Neuronal stem cell (in vitro differentiated cells): Measurements from ENCODE around the gene ACSF3.

Source experiments
- DNase-seq: peaks from one replicate; pipeline ENCODE4 v3.0.0-alpha.2; 2013; ENCODE audit warnings: low spot score
- H2AFZ ChIP-seq: one replicate; pipeline ENCODE4 v1.6.1; 2013; ENCODE audit warnings: mild to moderate bottlenecking, low read length, inconsistent platforms
- H2AK5ac ChIP-seq: 2 replicates; pipeline ENCODE4 v1.6.1; 2013; ENCODE audit warnings: low read depth, mild to moderate bottlenecking, inconsistent platforms, low read length, moderate library complexity, mixed read lengths
- H2BK120ac ChIP-seq: 2 replicates; pipeline ENCODE4 v1.6.1; 2013; ENCODE audit warnings: low read depth, mild to moderate bottlenecking, inconsistent platforms, low read length, moderate library complexity, mixed read lengths
- H2BK12ac ChIP-seq: one replicate; pipeline ENCODE4 v1.6.1; 2013; ENCODE audit warnings: low read length, inconsistent platforms
- H2BK15ac ChIP-seq: 2 replicates; pipeline ENCODE4 v1.6.1; 2013; ENCODE audit warnings: mild to moderate bottlenecking, low read length, inconsistent platforms, mixed read lengths
- H2BK5ac ChIP-seq: one replicate; pipeline ENCODE4 v1.6.1; 2013; ENCODE audit warnings: inconsistent platforms, mild to moderate bottlenecking, low read length, moderate library complexity
- H3K14ac ChIP-seq: one replicate; pipeline ENCODE4 v1.6.1; 2013; ENCODE audit warnings: low read length, inconsistent platforms
- H3K18ac ChIP-seq: 2 replicates; pipeline ENCODE4 v1.6.1; 2013; ENCODE audit warnings: low read length, inconsistent platforms
- H3K23ac ChIP-seq: 2 replicates; pipeline ENCODE4 v1.6.1; 2013; ENCODE audit warnings: low read depth, mild to moderate bottlenecking, mixed read lengths, low read length, inconsistent platforms; ENCODE audit not compliant: poor library complexity
- H3K27ac ChIP-seq: replicated peaks from 3 replicates; pipeline ENCODE4 v1.5.1; 2013; ENCODE audit warnings: low read length, inconsistent platforms
- H3K27me3 ChIP-seq, 3 experiments: 2 replicates each; pipeline ENCODE4 v1.6.1; 2013; ENCODE audit warnings: low read length in 3 of 3, mild to moderate bottlenecking in 2 of 3, inconsistent platforms in 1 of 3, low read depth in 1 of 3, mixed read lengths in 1 of 3, moderate library complexity in 1 of 3; ENCODE audit not compliant: control insufficient read depth in 3 of 3, insufficient read depth in 3 of 3
- H3K36me3 ChIP-seq, 2 donors: replicated peaks in 1 of 2; 2 replicates each; pipeline ENCODE4 v1.6.1; 2013; ENCODE audit warnings: low read length in 2 of 2; ENCODE audit not compliant: control insufficient read depth in 2 of 2, insufficient read depth in 2 of 2
- H3K4ac ChIP-seq: 2 replicates; pipeline ENCODE4 v1.6.1; 2013; ENCODE audit warnings: inconsistent platforms, mild to moderate bottlenecking, low read length, moderate library complexity
- H3K4me1 ChIP-seq, 2 donors: 1 replicate in 1 of 2; 2 replicates in 1 of 2; pipeline ENCODE4 v1.6.1; 2013; ENCODE audit warnings: low read length in 2 of 2, low read depth in 1 of 2; ENCODE audit not compliant: control insufficient read depth in 2 of 2, insufficient read depth in 1 of 2
- H3K4me2 ChIP-seq: one replicate; pipeline ENCODE4 v1.6.1; 2013; ENCODE audit warnings: mild to moderate bottlenecking, low read length, inconsistent platforms; ENCODE audit not compliant: insufficient read depth, poor library complexity, severe bottlenecking
- H3K4me3 ChIP-seq, 2 donors: 2 replicates each; pipeline ENCODE4 v1.5.1; 2013; ENCODE audit warnings: low read length in 2 of 2, mild to moderate bottlenecking in 2 of 2, inconsistent platforms in 1 of 2, moderate library complexity in 1 of 2
- H3K79me1 ChIP-seq: one replicate; pipeline ENCODE4 v1.6.1; 2013; ENCODE audit warnings: low read depth, mild to moderate bottlenecking, inconsistent platforms, low read length, moderate library complexity
- H3K9ac ChIP-seq: one replicate; pipeline ENCODE4 v1.6.1; 2013; ENCODE audit warnings: mild to moderate bottlenecking, low read depth, low read length, inconsistent platforms; ENCODE audit not compliant: poor library complexity
- H3K9me3 ChIP-seq, 2 donors: replicated peaks in 1 of 2; 2 replicates each; pipeline versions ENCODE3 to v1.6.1; 2013; ENCODE audit warnings: low read length in 2 of 2, mild to moderate bottlenecking in 2 of 2, inconsistent platforms in 1 of 2, low read depth in 1 of 2, mixed read lengths in 1 of 2, moderate library complexity in 1 of 2; ENCODE audit not compliant: control insufficient read depth in 2 of 2, insufficient read depth in 1 of 2
- H4K8ac ChIP-seq: one replicate; pipeline ENCODE4 v1.6.1; 2013; ENCODE audit warnings: low read depth, mild to moderate bottlenecking, inconsistent platforms, low read length, moderate library complexity
- H4K91ac ChIP-seq: one replicate; pipeline ENCODE4 v1.6.1; 2013; ENCODE audit warnings: low read length, low read depth, mild to moderate bottlenecking, inconsistent platforms; ENCODE audit not compliant: poor library complexity
- WGBS, 2 donors: extraction: QIAGEN DNeasy Blood & Tissue Kit; methylation state at CpG; one replicate each; pipeline ENCODE4 v1.1.7; 2013; ENCODE audit warnings: missing lambda C conversion rate in 2 of 2, mixed read lengths in 1 of 2; ENCODE audit not compliant: insufficient read length in 2 of 2, insufficient replicate concordance in 1 of 2; ENCODE audit errors: extremely low coverage in 2 of 2; 5-methylcytosine and 5-hydroxymethylcytosine counted together

The ACSF3 gene

GRCh38 chr16:89172171-89172527, 78.5 kb downstream of the ACSF3 start:
- no peak overlapping the region for H3K4me3 ChIP-seq
- peaks cover 19 to 25% of the 10 kb centered on the region in 2 donors for H3K4me1 ChIP-seq
- peaks cover 2 to 82% (median 16%) of the 10 kb centered on the region in 3 experiments for H3K27me3 ChIP-seq
- no peak for DNase-seq
- no CpG with 5 or more reads among the region's 11 CpGs for WGBS, 2 donors
- no peak overlapping the region for H3K18ac ChIP-seq
- no peak overlapping the region for H3K4me2 ChIP-seq
- no peak overlapping the region for H2AFZ ChIP-seq
- no peak overlapping the region for H3K14ac ChIP-seq
- H2BK12ac ChIP-seq, result no peak overlapping the region
- no peaks in the 10 kb centered on the region for H3K9me3 ChIP-seq
- no peak overlapping the region for H2BK120ac ChIP-seq
- H4K91ac ChIP-seq, result no peak overlapping the region
- H3K27ac ChIP-seq, result no peak overlapping the region
- peak overlapping the region; percentile 68 for H3K23ac ChIP-seq
- no peak overlapping the region for H2BK5ac ChIP-seq
- no peaks in the 10 kb centered on the region for H3K79me1 ChIP-seq
- no peak overlapping the region for H2BK15ac ChIP-seq
- H3K9ac ChIP-seq, result no peak overlapping the region
- no peak overlapping the region for H2AK5ac ChIP-seq
- no peaks in the 10 kb centered on the region for H3K36me3 ChIP-seq
- H3K4ac ChIP-seq, result no peak overlapping the region
- H4K8ac ChIP-seq, result no peak overlapping the region

- Histone ChIP-seq H4K91ac (no peak overlapping the region), H2BK12ac (no peak overlapping the region), H3K14ac (peak overlapping the region; percentile 56), H3K4me2 (no peak overlapping the region), H3K9ac (peak overlapping the region; percentile 70), H2BK15ac (peak overlapping the region; percentile 58), H3K4me1 (peaks cover 18 to 22% of the 10 kb centered on the region in 2 donors), H3K23ac (no peak overlapping the region), H3K27me3 (peaks cover 2 to 87% (median 16%) of the 10 kb centered on the region in 3 experiments), H4K8ac (no peak overlapping the region), H3K27ac (no peak overlapping the region), H2BK5ac (peak overlapping the region; percentile 87), H3K79me1 (no peaks in the 10 kb centered on the region), H3K4ac (no peak overlapping the region), H2AK5ac (peak overlapping the region; percentile 75), H3K9me3 (no peaks in the 10 kb centered on the region), H2BK120ac (no peak overlapping the region), H2AFZ (no peak overlapping the region), H3K4me3 (no peak overlapping the region), H3K18ac (peak overlapping the region; percentile 66), H3K36me3 (no peaks in the 10 kb centered on the region)
- no CpG with 5 or more reads among the region's 13 CpGs for WGBS, 2 donors
- no peak for DNase-seq
These were observed 79.0 kb downstream of the ACSF3 start for GRCh38 chr16:89172528-89173173.

- peak overlapping the region; percentile 56 for H3K14ac ChIP-seq
- no peaks in the 10 kb centered on the region for H3K36me3 ChIP-seq
- H2AFZ ChIP-seq, result no peak overlapping the region
- H2AK5ac ChIP-seq, result peak overlapping the region; percentile 75
- no peak overlapping the region for H4K91ac ChIP-seq
- H4K8ac ChIP-seq, result no peak overlapping the region
- peaks cover 18 to 22% of the 10 kb centered on the region in 2 donors for H3K4me1 ChIP-seq
- H3K4me3 ChIP-seq, result no peak overlapping the region
- H3K79me1 ChIP-seq, result no peaks in the 10 kb centered on the region
- peak overlapping the region; percentile 18 for H3K4me2 ChIP-seq
- peaks cover 2 to 89% (median 16%) of the 10 kb centered on the region in 3 experiments for H3K27me3 ChIP-seq
- H3K4ac ChIP-seq, result no peak overlapping the region
- no peak overlapping the region for H2BK120ac ChIP-seq
- H3K9me3 ChIP-seq, result no peaks in the 10 kb centered on the region
- H2BK15ac ChIP-seq, result peak overlapping the region; percentile 58
- no peak for DNase-seq
- no peak overlapping the region for H3K27ac ChIP-seq
- no peak overlapping the region for H2BK12ac ChIP-seq
- H3K23ac ChIP-seq, result no peak overlapping the region
- peak overlapping the region; percentile 70 for H3K9ac ChIP-seq
- peak overlapping the region; percentile 57 for H3K18ac ChIP-seq
- no CpG with 5 or more reads among the region's 11 CpGs for WGBS, 2 donors
- H2BK5ac ChIP-seq, result peak overlapping the region; percentile 87
These were observed 79.7 kb downstream of the ACSF3 start for GRCh38 chr16:89173174-89173921.
